ENCODE results near the gene AP1B1.

GRCh38 chr22:29388759-29389090 is 355 bp upstream of the AP1B1 start:
- TF ChIP-seq CTCF (IDR thresholded peaks at IDR 0.05): peak in 1 of 12 donors; percentile 5
- no peak for TF ChIP-seq POLR2A (IDR thresholded peaks at IDR 0.05)

Measured in heart left ventricle (tissue), 13 donors.